HG02884 (cell line): ENCODE results near the gene SLC31A1.

ENCODE experiments used
- ATAC-seq: cut with Tn5 transposase; IDR thresholded peaks from one replicate; pipeline ENCODE4 v1.9.1; 2021; ENCODE audit warnings: mild to moderate bottlenecking, moderate library complexity; ENCODE audit not compliant: unreplicated experiment

The SLC31A1 gene

GRCh38 chr9:113301548-113301947 is 80.2 kb downstream of the SLC31A1 start:
- no peak for ATAC-seq

GRCh38 chr9:113302792-113303418 is 81.6 kb downstream of the SLC31A1 start, which contains the start of gene RNF183:
TSS of gene RNF183 (minus strand) at chr9:113303376. CDS start at chr9:113298184, 5,192 bp downstream.
- ATAC-seq: no peak

- ATAC-seq: no peak
These were observed 85.2 kb downstream of the SLC31A1 start for GRCh38 chr9:113306566-113306965.

GRCh38 chr9:113307396-113307975 is 86.1 kb downstream of the SLC31A1 start:
- ATAC-seq: no peak

GRCh38 chr9:113309204-113309813 is 88.0 kb downstream of the SLC31A1 start:
- no peak for ATAC-seq

- no peak for ATAC-seq
These were observed 89.2 kb downstream of the SLC31A1 start for GRCh38 chr9:113310538-113310937.

- no peak for ATAC-seq
These were observed 90.6 kb downstream of the SLC31A1 start for GRCh38 chr9:113311961-113312360.

- no peak for ATAC-seq
These were observed 91.9 kb downstream of the SLC31A1 start for GRCh38 chr9:113313261-113313660.
